GM12878 (cell line): ENCODE measurements around the gene NCLN. TPM values are rescaled to one million over a fixed set of nuclear protein-coding genes. Genes with fewer than 3 reads are reported as not detected.

Experiments used
- BACH1 ChIP-seq: fragments of 450-650 bp; IDR thresholded peaks from 2 replicates; pipeline ENCODE4 v1.6.1; 2017; ENCODE audit warnings: mild to moderate bottlenecking, borderline replicate concordance
- CREB1 ChIP-seq: IDR thresholded peaks from 2 replicates; pipeline ENCODE4 v1.6.1; 2012; ENCODE audit warnings: low read depth, mild to moderate bottlenecking, inconsistent platforms
- EP300 ChIP-seq, 2 experiments: fragments of 150-350 bp in 1 of 2; IDR thresholded peaks; 2 replicates each; pipeline ENCODE4 v1.6.1; 2011 to 2012; ENCODE audit warnings: low read depth in 2 of 2, low read length in 2 of 2, borderline replicate concordance in 1 of 2, improper control_type of control experiment in 1 of 2, inconsistent platforms in 1 of 2; ENCODE audit not compliant: control insufficient read depth in 1 of 2
- MTA3 ChIP-seq: IDR thresholded peaks from 2 replicates; pipeline ENCODE4 v1.6.1; 2012; ENCODE audit warnings: low read length, inconsistent platforms, borderline replicate concordance
- PAX5 ChIP-seq: IDR thresholded peaks from 2 replicates; pipeline ENCODE4 v1.6.1; 2011; ENCODE audit warnings: low read depth, low read length, borderline replicate concordance
- POLR2AphosphoS5 ChIP-seq: IDR thresholded peaks from 2 replicates; pipeline ENCODE4 v1.6.1; 2011; ENCODE audit warnings: mild to moderate bottlenecking, low read length, inconsistent platforms
- RAD51 ChIP-seq: fragments of 450-650 bp; IDR thresholded peaks from 2 replicates; pipeline ENCODE4 v1.6.1; 2016; ENCODE audit warnings: moderate library complexity, mild to moderate bottlenecking, inconsistent platforms
- SIX5 ChIP-seq: IDR thresholded peaks from 2 replicates; pipeline ENCODE4 v1.6.1; 2011; ENCODE audit warnings: mild to moderate bottlenecking, low read depth, low read length, moderate library complexity; ENCODE audit not compliant: severe bottlenecking
- TCF7 ChIP-seq: IDR thresholded peaks from 2 replicates; pipeline ENCODE4 v1.6.1; 2014; ENCODE audit warnings: antibody characterized with exemption, borderline replicate concordance
- ZBED1 ChIP-seq: IDR thresholded peaks from 2 replicates; pipeline ENCODE4 v1.6.1; 2016; ENCODE audit warnings: borderline replicate concordance
- ZNF384 ChIP-seq: IDR thresholded peaks from 2 replicates; pipeline ENCODE4 v1.6.1; 2012; ENCODE audit warnings: low read depth, mild to moderate bottlenecking, low read length, improper control_type of control experiment, borderline replicate concordance
- ZSCAN29 ChIP-seq: fragments of 450-650 bp; IDR thresholded peaks from 2 replicates; pipeline ENCODE4 v1.6.1; 2017; ENCODE audit warnings: mild to moderate bottlenecking, moderate library complexity
- polyA plus RNA-seq, 11 experiments: library from polyadenylated mRNA; depleted of rRNA in 4 of 11; unstranded in 6 of 11; stranded (reverse) in 5 of 11; fragments of >200 nt; fragmentation: Nextera tagmentation in 4 of 11; fragmentation: Illumina TruSeq in 1 of 11; extraction: Ambion mirVana in 4 of 11; extraction: Trizol in 1 of 11; gene quantifications; 1 replicate in 1 of 11; 2 replicates in 10 of 11; pipeline versions ENCODE4 v1.2.1 to v1.2.3, GENCODE V29; 2011 to 2016; ENCODE audit warnings: inconsistent platforms in 2 of 11, missing spikeins in 2 of 11, low read depth in 1 of 11
- total RNA-seq, 4 experiments: library from RNA; depleted of rRNA in 3 of 4; stranded (reverse); fragments of >200 nt in 3 of 4; fragmentation: Illumina TruSeq in 1 of 4; extraction: Trizol in 1 of 4; gene quantifications; 2 replicates each; pipeline versions ENCODE4 v1.2.1 to v1.2.3, GENCODE V29; 2013 to 2021
- TF ChIP-seq, protein P1 (sequence below): fragments of 450-650 bp; conservative IDR thresholded peaks from 2 replicates; pipeline ENCODE4 v1.6.1; 2017; ENCODE audit warnings: mild to moderate bottlenecking, moderate library complexity

The NCLN gene
- total and polyA plus RNA-seq, 10 of the 15 experiments (the other 5 are each of a cell fraction or from before 2014, with no cell fraction given), result 2.2 to 79.1 (median 36.0) TPM

DNA sequence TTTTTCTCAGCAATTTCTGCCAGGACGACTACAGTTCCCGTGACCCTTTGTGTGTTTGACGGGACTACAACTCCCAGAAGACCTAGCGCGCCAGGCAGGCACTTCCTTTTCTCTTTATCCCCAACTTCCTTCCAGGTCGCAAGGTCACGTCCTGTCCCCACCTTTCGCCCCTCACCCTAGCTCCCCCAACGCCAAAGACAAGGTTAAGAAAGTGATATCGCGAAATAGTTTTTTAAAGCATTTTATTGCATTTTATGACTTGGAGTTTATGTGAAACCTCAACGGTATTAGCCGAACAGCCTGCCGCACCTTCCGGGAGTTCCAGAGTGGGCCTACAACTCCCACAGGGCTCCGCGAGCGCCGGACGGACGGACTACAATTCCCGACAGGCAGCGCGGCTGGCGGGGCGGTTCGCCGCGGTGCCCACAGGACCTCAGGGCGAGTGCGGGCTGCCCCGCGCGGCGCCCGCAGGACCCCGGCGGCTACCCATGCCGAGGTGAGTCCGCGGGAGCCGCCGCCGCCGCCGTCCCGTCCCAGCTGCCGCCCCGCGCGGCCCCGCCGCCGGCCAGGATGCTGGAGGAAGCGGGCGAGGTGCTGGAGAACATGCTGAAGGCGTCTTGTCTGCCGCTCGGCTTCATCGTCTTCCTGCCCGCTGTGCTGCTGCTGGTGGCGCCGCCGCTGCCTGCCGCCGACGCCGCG is at the start of gene NCLN (continued):
- TF ChIP-seq, protein P1, sequence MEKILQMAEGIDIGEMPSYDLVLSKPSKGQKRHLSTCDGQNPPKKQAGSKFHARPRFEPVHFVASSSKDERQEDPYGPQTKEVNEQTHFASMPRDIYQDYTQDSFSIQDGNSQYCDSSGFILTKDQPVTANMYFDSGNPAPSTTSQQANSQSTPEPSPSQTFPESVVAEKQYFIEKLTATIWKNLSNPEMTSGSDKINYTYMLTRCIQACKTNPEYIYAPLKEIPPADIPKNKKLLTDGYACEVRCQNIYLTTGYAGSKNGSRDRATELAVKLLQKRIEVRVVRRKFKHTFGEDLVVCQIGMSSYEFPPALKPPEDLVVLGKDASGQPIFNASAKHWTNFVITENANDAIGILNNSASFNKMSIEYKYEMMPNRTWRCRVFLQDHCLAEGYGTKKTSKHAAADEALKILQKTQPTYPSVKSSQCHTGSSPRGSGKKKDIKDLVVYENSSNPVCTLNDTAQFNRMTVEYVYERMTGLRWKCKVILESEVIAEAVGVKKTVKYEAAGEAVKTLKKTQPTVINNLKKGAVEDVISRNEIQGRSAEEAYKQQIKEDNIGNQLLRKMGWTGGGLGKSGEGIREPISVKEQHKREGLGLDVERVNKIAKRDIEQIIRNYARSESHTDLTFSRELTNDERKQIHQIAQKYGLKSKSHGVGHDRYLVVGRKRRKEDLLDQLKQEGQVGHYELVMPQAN, result peak; percentile 92
- TF ChIP-seq RAD51 (peak; percentile 57; the same call in 1 of the 2 replicates), TCF7 (no peak), PAX5 (no peak), EP300 (IDR thresholded peaks at IDR 0.05; ENCODE audit: borderline replicate concordance in 1 of 2, control insufficient read depth in 1 of 2, low read depth in 2 of 2, low read length in 2 of 2) (no peak), ZBED1 (0 out of 2 replicates have a peak, but pooled peaks have one; percentile 21), ZNF384 (no peak), POLR2AphosphoS5 (peak; percentile 25; the same call in 1 of the 2 replicates), SIX5 (peak; percentile 91), CREB1 (peak; percentile 49), BACH1 (peak; percentile 71), ZSCAN29 (0 out of 2 replicates have a peak, but pooled peaks have one; percentile 25), MTA3 (no peak)
